Transverse colon (tissue), 4 donors: ENCODE results near the gene ADNP. TPM values are rescaled to one million over a fixed set of nuclear protein-coding genes. Genes with fewer than 3 reads are reported as not detected.

Experiments used
- DNase-seq: peaks from one replicate; pipeline ENCODE4 v3.0.0-alpha.2; 2019
- H3K27ac ChIP-seq, 4 donors: fragments of 200-600 bp; sonication (generic); 2 replicates each; pipeline ENCODE4 v1.5.1; 2016 to 2018; ENCODE audit warnings: inconsistent platforms in 4 of 4
- H3K27me3 ChIP-seq: fragments of 200-600 bp; sonication (generic); 2 replicates; pipeline ENCODE4 v1.5.1; 2017; ENCODE audit warnings: inconsistent platforms
- H3K36me3 ChIP-seq, 4 donors: fragments of 200-600 bp; sonication (generic); 2 replicates each; pipeline ENCODE4 v1.5.1; 2017 to 2019; ENCODE audit warnings: inconsistent platforms in 4 of 4
- H3K4me1 ChIP-seq, 4 donors: fragments of 200-600 bp; sonication (generic); 2 replicates each; pipeline ENCODE4 v1.5.1; 2017 to 2020; ENCODE audit warnings: inconsistent platforms in 4 of 4
- H3K4me3 ChIP-seq, 4 donors: fragments of 200-600 bp; sonication (generic); 1 replicate in 1 of 4; 2 replicates in 3 of 4; pipeline versions ENCODE4 v1.5.1 to v1.6.1; 2017 to 2019; ENCODE audit warnings: inconsistent platforms in 4 of 4
- H3K9me3 ChIP-seq, 2 donors: fragments of 200-600 bp; sonication (generic); 2 replicates each; pipeline ENCODE4 v1.5.1; 2017 to 2019; ENCODE audit warnings: inconsistent platforms in 2 of 2
- CTCF ChIP-seq, 5 experiments: fragments of 200-600 bp in 3 of 5; fragments of 450-650 bp in 2 of 5; sonication (generic) in 3 of 5; IDR thresholded peaks; 1 replicate in 2 of 5; 2 replicates in 3 of 5; pipeline ENCODE4 v1.5.1; 2016 to 2017; ENCODE audit warnings: antibody characterized with exemption in 5 of 5, inconsistent platforms in 3 of 5, mild to moderate bottlenecking in 2 of 5, moderate library complexity in 1 of 5
- EP300 ChIP-seq: sonication (generic); formaldehyde crosslinking; IDR thresholded peaks from one replicate; pipeline ENCODE4 v1.6.1; 2017; ENCODE audit warnings: antibody characterized with exemption, low read depth
- POLR2A ChIP-seq: fragments of 450-650 bp; IDR thresholded peaks from one replicate; pipeline ENCODE4 v1.6.1; 2016; ENCODE audit warnings: antibody characterized with exemption, mild to moderate bottlenecking, moderate library complexity
- POLR2AphosphoS5 ChIP-seq, 3 donors: sonication (generic); formaldehyde crosslinking; IDR thresholded peaks; one replicate each; pipeline ENCODE4 v1.6.1; 2016; ENCODE audit warnings: antibody characterized with exemption in 3 of 3
- WGBS, 2 donors: methylation state at CpG; one replicate each; pipeline ENCODE4 v1.1.5; 2018; ENCODE audit warnings: low coverage in 1 of 2; 5-methylcytosine and 5-hydroxymethylcytosine counted together
- in situ Hi-C, 4 donors: fragments of 200-750 bp; cut with MboI; loops; one replicate each; pipeline versions ENCODE4 v1.15.0 to v1.15.1; 2017; ENCODE audit warnings: low sequenced_read_pairs in 3 of 4, low pct_ligation_motif_present in 1 of 4, low pct_unique_long_range_greater_than_20kb in 1 of 4
- intact Hi-C: fragments of 100-400 bp; cut with DNase I; formaldehyde crosslinking; loops from one replicate; pipeline ENCODE4 v1.15.1; 2023; ENCODE audit warnings: low total_unique reads
- total RNA-seq, 4 donors: library from RNA; depleted of rRNA; stranded (reverse); fragments of >200 nt; gene quantifications; one replicate each; pipeline ENCODE4 v1.1.0, GENCODE V29; 2016

The ADNP gene
- total RNA-seq, 4 donors from 2014 or later = 34.8 to 65.7 (median 42.5) TPM

GRCh38 chr20:50975701-50976330 lies 44.6 kb upstream of the ADNP start:
- no peak for DNase-seq
- in situ Hi-C loops = loop anchor here (25.0 kb wide), 3 partner anchors 611 to 661 kb away; no protein-coding TSS in a partner anchor
- intact Hi-C loops = no loop called here
- no peak overlapping the region for H3K4me3 ChIP-seq
- no peak overlapping the region for H3K27ac ChIP-seq
- H3K9me3 ChIP-seq = no peaks in the 10 kb centered on the region
- peaks cover 18% of the 10 kb centered on the region for H3K27me3 ChIP-seq
- no peaks in the 10 kb centered on the region for H3K36me3 ChIP-seq
- no peaks in the 10 kb centered on the region for H3K4me1 ChIP-seq
- TF ChIP-seq POLR2AphosphoS5 (IDR thresholded peaks at IDR 0.05) (no peak), POLR2A (no peak), CTCF (IDR thresholded peaks at IDR 0.05) (no peak), EP300 (no peak)
- 91 to 98% methylated on average over 6 to 10 of the region's 10 CpGs for WGBS, 2 donors

GRCh38 chr20:50969912-50970311 lies 38.7 kb upstream of the ADNP start:
- no peak overlapping the region for H3K4me3 ChIP-seq
- H3K4me1 ChIP-seq = no peaks in the 10 kb centered on the region
- H3K27me3 ChIP-seq = no peaks in the 10 kb centered on the region
- in situ Hi-C loops (no loop called here), intact Hi-C loops (no loop called here)
- TF ChIP-seq CTCF (IDR thresholded peaks at IDR 0.05) (no peak), POLR2AphosphoS5 (IDR thresholded peaks at IDR 0.05) (no peak), EP300 (no peak), POLR2A (no peak)
- no peak overlapping the region for H3K27ac ChIP-seq
- WGBS, 2 donors = 74 to 89% methylated on average over 3 to 8 of the region's 8 CpGs
- no peak for DNase-seq
- no peaks in the 10 kb centered on the region for H3K36me3 ChIP-seq
- H3K9me3 ChIP-seq = no peaks in the 10 kb centered on the region

GRCh38 chr20:50969435-50969834 lies 38.2 kb upstream of the ADNP start:
- Histone ChIP-seq H3K9me3 (no peaks in the 10 kb centered on the region), H3K4me1 (no peaks in the 10 kb centered on the region), H3K27ac (no peak overlapping the region), H3K36me3 (no peaks in the 10 kb centered on the region), H3K4me3 (no peak overlapping the region), H3K27me3 (no peaks in the 10 kb centered on the region)
- intact Hi-C loops = no loop called here
- DNase-seq = no peak
- no peak for TF ChIP-seq POLR2AphosphoS5 (IDR thresholded peaks at IDR 0.05)
- TF ChIP-seq EP300 = no peak
- in situ Hi-C loops = no loop called here
- WGBS, 2 donors = 25 to 75% methylated on average over 1 to 5 of the region's 5 CpGs

- TF ChIP-seq CTCF (IDR thresholded peaks at IDR 0.05) = no peak
- intact Hi-C loops (no loop called here), in situ Hi-C loops (no loop called here)
- no peaks in the 10 kb centered on the region for H3K4me1 ChIP-seq
- no peak overlapping the region for H3K27ac ChIP-seq
- H3K27me3 ChIP-seq = no peaks in the 10 kb centered on the region
- 85 to 86% methylated on average over 5 to 9 of the region's 9 CpGs for WGBS, 2 donors
- no peak for DNase-seq
- H3K36me3 ChIP-seq = no peaks in the 10 kb centered on the region
- no peaks in the 10 kb centered on the region for H3K9me3 ChIP-seq
- H3K4me3 ChIP-seq = no peak overlapping the region
Measured at GRCh38 chr20:50968289-50968688, 37.1 kb upstream of the ADNP start.

GRCh38 chr20:50967586-50967985 lies 36.3 kb upstream of the ADNP start:
- intact Hi-C loops = no loop called here
- WGBS, 2 donors = 49% methylated on average over 7 of the region's 7 CpGs; no CpG with 5 or more reads in 1 of the 2 donors
- Histone ChIP-seq H3K9me3 (no peaks in the 10 kb centered on the region), H3K27ac (no peak overlapping the region), H3K4me1 (no peaks in the 10 kb centered on the region), H3K36me3 (no peaks in the 10 kb centered on the region), H3K4me3 (no peak overlapping the region), H3K27me3 (no peaks in the 10 kb centered on the region)
- TF ChIP-seq POLR2A (no peak), EP300 (no peak), POLR2AphosphoS5 (IDR thresholded peaks at IDR 0.05) (no peak), CTCF (IDR thresholded peaks at IDR 0.05) (no peak)
- DNase-seq = no peak
- in situ Hi-C loops = no loop called here
